ENCODE results near the gene CUX1.

DNA sequence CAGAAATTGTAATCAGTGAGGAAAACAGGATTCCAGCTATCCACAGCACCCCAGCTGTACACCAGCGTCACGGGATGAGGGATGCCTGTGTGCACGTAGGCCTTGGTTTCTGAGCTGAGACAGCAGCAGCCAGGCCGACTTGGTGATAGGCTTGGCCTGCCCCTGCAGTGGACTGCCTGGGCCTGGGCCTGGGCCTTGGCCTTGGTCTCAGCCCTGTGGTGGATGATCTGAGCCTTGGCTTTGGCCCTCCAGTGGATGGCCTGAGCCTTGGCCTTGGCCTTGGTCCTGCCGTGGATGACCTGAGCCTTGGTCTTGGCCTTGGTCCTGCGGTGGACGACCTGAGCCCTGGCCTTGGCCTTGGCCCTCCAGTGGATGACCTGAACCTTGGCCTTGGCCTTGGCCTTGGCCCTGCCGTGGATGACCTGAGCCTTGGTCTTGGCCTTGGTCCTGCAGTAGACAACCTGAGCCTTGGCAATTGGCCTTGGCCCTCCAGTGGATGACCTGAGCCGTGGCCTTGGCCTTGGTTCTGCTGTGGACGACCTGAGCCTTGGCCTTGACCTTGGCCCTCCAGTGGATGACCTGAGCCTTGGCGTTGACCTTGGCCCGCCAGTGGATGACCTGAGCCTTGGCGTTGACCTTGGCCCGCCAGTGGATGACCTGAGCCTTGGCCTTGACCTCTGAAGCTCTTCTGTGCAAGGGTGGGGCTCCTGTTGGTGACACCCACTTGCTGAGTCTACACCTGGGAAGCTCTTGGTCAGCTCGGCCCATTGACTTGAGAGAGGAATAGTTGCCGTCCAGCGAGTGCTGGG is 93.8 kb downstream of the CUX1 start:
- TF ChIP-seq GATA2 (IDR thresholded peaks at IDR 0.05; ENCODE audit: low read depth, low read length) (no peak), GATA3 (IDR thresholded peaks at IDR 0.05; ENCODE audit: low read depth, low read length) (no peak)

Measured in SH-SY5Y (cell line).